CD4-positive, alpha-beta T cell treated with Interleukin-6 at 100 ng/mL for 8 hours (primary cell): ENCODE results near the gene KRT6A.

ENCODE experiments used
- DNase-seq: peaks from one replicate; pipeline ENCODE4 v3.0.0-alpha.2; 2020; ENCODE audit warnings: mixed read lengths, low spot score

Gene KRT6A

DNA sequence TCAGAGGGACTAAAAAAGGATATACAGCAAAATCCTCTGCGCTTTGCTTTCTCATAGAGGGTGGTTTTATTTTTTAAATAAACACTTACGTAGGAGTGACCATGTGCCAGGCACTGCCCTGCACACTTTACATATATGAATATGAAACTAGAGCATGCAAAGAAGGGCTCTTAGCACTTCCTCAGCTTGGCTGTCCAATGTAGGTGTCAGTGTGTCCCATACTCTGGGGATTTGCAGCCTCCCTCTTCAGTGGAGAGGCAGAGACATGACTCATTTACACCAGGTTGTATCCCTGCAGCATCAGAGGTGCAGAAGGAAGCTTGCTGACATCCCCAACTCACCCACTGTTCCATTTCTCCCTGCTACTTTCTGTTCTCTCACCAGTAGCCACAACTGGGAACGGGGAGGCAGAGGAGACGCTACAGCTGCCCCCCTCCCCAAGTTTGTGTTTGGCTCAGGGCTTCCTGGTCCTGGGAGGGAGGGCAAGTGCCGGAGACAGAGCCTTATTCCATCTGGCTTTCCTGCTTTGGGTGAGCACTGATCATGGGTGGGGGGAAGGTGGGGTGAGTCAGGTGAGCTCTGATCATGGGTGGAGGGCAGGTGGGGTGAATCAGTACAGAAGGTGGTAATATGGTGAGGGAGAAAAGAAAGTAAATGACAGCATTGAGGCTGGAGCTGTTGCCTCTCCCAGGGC is 32.0 kb upstream of the KRT6A start:
- no peak for DNase-seq

DNA sequence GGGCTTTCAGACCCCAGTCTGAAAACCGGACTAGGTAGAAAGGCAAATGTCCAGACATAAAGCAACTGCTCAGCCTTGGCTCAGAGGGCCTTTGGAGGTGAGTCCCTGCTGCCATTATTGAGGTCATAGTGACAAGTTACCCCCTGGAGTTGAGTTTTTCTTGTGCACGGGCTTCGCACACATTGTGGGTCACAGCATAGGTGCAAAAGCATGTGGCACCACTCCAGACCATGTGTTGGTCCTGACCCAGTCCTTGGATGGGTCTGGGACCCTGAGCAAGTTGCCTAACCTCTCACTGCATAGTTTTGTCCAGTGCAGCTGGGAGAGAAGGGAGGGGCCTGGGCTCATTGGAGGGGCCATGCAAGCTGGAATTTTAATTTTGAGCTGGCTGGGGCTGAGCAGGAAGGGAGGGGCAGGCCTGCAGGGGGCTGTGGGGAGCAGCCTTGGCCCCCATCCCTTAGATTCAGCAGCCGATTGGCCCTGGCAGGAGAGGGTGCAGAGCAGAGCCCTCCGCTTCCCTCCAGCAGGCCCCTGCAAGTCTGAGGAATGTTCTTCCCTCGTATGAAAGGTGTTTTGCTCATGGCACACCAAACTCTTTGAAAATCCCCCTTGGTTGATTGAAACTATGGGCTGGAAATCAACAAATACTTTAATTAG is 31.3 kb upstream of the KRT6A start:
- DNase-seq, result no peak

DNA sequence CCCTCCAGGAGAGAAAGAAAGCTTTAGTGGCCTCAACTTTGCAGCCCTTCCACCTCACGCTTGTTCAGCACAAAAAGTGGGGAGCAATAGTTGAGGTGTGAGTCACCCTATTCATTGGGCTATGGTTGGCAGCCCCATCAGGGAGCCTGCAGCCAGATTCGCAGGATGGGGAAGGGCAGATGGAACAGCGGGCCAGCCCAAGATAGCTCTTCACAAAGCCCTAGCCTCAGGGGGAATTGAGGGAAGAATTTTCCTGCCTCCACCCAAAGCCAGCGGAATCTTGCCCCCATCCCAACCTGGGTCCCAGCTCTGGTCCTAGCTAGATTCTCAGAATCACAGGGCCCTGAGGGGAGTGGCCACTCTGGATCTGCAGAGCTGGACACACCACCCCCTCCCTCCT is 30.8 kb upstream of the KRT6A start:
- DNase-seq, result no peak

DNA sequence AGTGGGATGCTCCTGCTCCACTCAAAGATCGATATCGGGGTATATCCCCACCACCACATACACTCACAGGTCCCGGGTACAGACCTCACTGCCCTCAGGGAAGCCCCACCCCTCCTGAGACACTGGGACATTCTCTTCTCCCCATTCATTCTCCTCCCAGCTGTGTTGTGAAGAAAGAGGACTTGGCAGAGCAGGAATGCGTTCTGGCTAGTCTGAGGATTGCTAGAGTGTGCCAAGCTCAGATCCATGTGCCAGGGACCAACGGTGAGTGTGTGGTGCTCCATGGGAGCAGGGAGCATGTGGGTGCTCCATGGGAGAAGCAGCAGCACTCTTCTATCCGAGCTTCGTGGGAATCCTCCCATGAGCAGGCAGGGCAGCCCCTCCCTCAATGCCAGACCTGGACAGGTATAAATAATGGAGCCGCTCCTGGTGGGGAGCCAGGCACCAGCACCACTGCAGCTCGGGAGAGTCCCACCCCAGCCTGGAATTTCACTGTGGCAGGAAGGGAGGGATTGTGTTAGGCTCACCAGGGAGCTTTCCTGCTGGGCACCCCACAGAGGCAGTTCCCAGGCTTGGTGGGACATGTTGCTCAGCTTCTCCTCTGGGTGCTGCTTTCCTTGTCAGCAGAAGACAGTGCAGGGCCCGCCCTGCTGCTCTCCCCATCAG is 29.4 kb upstream of the KRT6A start:
- DNase-seq, result no peak

DNA sequence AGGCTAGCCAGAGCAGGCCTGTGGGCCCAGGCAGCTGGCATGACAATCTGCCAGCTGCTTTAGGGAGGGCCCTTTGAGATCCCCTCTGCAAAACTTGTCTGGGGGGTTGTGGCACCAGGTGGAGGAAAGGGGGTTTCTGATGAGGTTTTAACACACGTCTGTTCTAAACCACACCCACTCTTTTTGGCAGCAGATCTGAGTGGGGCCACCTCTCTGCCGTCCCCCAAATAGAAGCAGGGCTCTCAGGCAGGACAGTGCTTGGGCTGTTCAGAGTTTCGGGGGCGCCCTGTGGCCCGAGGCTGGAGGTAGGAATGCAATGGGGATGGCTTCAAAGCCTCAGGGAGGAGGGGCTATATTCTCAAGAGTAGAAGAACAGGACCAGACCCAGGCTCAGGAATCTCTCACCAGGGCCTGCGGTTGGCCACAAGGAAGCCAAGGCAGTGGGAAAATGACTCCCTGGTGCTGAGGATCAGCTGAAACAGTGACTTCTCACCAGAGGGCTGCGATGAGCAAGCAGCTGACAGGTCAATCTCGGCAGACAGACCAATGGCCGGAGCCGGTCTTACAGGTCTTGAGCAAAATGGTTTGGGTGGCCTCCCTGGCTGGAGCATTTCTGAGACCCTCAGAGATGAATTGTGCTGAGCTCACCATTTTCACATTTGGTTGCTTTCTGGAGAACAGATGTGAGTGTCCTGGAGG is 28.7 kb upstream of the KRT6A start:
- DNase-seq, result no peak

DNA sequence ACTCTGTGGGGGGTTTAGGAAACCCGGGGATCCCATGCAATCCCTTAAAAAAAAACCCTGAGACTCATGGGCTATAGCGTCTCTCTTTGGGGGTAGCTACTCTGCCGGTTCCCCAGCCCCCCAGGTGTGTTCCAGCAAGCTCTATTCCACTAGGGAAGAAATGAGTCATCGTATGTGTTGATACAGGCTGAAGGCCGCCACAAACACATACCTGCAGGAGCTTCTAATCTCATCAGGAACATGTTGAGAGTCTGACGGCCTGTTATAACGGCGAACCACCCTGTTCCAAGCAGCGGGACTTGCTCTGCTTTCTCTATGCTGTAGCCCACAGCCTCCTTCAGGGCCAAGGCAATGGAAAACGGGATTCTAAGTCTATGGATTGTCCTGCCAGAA is 28.1 kb upstream of the KRT6A start:
- DNase-seq, result no peak

DNA sequence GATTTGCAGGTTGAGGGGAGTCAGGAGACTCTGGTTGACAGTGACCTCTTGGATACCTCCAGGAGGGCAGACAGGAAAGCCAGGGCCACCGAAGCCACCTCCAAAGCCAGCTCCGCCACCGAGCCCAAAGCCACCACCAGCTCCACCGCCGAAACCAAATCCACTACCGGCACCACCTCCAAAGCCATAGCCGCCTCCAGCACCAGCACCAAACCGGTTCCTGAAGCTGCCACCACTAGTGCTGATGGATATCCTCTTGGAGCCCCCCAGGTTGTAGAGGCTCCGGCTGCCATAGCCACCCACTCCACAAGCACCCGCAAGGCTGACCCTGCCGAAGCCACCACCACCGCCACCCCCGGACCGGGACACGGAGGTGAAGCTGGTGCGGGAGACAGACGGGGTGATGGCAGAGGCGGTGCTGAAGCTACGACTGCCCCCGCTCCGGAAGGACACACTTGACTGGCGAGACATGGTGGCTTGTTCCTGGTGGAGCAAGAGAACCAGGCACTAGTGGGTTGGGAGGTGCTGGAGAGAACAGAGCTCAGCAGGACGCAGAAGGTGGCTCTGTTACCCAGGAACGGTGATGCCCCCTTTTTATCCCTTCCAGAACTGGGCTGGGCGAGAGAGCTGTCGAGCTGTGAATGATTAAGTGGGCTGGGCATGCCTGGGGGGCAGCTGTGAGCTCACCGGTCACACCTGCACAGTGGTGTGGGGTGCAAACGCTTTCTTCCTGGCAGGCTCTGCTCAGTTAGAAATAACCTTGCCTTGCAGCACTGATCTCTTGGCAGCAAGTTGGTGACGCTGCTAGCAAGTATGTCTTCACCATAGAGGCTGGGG is 27.0 kb upstream of the KRT6A start, which contains the start of gene KRT5:
TSS of gene KRT5 (minus strand) at position 569 of the 837 bp plus-strand sequence. CDS start at position 471, 98 bp downstream.
- no peak for DNase-seq

DNA sequence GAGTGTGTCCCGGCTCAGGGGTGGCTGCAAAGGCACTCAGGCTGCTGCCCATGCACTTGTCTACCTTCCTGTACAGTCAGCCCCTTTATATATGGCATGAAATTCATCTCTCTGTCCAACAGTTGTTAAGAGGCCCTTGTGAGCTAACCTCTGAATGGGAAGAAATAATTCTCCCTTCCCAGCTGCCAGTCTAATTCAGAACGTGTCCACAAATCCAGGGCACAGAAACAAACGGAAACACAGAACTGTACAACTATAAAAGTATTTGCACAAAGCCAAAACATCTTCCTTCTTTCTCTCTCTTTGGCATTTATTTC is 26.3 kb upstream of the KRT6A start:
- no peak for DNase-seq

DNA sequence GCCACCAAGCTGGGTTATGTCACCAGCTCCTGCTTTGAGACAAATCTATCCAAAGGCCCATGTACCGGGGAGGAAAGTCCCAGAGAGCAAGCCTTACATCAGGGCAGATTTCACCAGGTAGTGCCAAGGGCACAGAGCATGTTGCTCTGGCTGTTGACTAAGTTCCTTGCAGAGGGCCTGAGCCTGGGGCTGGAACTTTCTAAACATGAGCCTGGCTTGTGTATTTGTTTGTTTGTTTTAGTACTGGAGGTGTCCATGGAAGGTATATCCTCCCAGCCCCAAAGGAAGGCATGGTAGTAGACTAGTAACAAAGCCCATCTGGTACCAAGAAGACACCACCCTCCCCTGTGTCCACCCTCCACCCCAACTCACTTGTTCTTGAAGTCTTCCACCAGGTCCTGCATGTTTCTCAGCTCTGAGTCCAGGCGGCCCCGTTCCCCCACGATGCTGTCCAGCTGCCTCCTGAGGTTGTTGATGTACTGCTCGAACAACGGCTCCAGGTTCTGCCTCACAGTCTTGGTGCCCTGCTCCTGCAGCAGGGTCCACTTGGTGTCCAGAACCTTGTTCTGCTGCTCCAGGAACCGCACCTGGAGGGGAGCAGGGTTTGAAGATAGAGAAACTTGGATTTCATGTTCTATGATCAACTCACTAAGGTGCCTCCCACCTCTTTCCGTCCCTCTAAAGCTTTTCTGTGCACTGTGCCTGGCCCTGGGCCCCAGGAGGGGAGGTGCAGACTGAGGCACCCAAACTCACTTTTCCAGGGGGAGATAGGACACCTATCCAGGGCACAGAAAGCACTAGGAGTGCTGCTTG is 25.7 kb upstream of the KRT6A start:
- no peak for DNase-seq

DNA sequence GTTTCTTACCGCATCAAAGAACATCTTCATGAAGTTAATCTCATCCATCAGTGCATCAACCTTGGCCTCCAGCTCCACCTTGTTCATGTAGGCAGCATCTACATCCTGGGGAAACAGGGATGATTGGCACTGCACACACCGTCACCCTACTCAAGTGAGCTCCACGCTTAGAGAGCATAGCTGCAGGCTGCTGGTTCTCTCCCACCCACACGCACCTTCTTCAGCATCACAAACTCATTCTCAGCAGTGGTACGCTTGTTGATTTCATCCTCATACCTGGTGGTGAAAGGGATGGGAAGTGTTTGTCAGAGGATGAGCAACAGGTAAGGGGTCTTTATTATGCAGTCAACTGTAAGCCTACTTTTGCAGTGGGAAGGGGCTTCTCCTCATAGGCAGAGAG is 24.8 kb upstream of the KRT6A start:
- DNase-seq, result no peak

DNA sequence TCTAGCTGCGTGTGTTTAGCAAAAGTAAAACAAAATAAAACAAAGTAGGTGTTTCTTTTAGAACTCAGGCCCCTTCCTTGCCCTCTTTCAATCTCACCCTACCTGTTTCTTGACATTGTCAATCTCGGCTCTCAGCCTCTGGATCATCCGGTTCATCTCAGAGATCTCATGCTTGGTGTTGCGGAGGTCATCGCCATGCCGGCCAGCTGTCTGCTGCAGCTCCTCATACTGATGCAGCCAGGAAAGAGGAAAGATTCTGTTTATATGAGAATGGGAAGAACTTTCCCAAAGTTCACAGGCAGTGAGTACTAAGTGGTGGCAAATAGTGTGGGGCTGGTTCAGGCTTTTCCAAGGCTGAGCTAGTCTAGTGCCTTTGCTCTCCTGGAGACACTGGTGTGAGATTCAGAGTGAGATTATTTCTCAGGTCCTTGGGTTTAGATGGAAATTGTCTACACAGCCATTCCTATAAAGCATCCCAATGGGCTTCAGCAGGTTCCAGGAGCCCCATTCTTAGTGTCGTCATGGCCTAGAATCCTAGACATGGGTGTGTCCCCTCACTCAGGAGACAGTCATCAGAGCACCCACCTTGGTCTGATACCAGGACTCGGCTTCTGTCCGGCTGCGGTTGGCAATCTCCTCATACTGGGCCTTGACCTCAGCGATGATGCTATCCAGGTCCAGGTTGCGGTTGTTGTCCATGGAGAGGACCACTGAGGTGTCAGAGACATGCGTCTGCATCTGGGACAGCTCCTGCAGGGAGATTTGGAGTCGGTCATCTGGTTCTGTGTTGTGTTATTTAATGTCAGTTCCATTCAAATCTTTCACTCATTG is 24.2 kb upstream of the KRT6A start:
- DNase-seq, result no peak

DNA sequence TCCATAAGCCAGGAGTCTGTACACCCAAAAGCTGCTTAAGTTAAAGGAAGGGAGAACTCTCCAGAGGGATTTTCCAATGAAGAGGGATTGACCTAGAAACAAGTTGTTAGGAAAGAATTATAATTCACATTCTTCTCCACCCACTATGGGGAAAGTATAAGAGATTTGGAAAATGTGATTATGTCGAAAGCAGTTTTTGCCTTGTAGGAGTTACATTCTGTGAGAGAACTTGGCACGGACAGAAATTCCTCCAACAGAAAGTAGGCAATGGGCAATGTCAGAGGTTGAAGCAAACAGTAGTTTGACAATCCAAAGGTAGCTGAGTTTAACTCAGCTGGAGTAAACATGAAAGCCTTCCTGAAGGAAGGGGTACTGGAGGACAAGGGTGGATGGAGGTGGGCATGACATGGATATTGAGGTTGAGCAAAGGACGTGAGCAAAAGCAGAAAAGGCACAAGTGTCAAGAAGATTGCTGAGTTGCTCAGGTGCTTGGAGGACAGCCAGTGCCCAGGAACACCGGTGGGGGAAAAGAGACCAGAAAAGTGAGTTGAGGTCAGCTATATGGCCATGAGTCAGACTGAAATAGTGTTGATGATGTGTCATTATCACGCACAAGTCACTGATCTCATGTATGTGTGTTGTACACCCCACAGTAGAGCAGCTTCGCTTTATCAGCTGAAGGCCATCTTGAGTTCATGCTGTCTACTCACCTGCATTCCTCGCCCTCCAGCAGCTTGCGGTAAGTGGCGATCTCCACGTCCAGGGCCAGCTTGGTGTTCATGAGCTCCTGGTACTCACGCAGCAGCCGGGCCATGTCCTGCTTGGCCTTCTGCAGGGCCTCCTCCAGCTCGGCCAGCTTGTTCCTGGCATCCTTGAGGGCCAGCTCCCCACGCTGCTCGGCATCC is 23.1 kb upstream of the KRT6A start:
- DNase-seq, result no peak

DNA sequence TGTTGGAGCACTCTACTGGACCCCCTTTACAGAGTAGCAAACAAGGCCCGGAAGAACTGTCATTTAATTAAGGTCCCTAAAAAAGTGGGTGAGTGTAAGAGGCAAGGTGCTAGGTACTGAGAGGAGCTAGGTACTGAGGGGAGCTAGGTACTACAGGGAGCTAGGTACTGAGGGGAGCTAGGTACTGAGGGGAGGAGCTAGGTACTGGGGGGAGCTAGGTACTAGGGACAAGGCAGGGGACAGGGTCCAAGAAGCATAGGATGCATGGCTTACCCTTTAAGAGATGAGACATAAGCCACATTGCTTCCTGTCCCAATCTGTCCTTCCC is 22.2 kb upstream of the KRT6A start:
- no peak for DNase-seq

DNA sequence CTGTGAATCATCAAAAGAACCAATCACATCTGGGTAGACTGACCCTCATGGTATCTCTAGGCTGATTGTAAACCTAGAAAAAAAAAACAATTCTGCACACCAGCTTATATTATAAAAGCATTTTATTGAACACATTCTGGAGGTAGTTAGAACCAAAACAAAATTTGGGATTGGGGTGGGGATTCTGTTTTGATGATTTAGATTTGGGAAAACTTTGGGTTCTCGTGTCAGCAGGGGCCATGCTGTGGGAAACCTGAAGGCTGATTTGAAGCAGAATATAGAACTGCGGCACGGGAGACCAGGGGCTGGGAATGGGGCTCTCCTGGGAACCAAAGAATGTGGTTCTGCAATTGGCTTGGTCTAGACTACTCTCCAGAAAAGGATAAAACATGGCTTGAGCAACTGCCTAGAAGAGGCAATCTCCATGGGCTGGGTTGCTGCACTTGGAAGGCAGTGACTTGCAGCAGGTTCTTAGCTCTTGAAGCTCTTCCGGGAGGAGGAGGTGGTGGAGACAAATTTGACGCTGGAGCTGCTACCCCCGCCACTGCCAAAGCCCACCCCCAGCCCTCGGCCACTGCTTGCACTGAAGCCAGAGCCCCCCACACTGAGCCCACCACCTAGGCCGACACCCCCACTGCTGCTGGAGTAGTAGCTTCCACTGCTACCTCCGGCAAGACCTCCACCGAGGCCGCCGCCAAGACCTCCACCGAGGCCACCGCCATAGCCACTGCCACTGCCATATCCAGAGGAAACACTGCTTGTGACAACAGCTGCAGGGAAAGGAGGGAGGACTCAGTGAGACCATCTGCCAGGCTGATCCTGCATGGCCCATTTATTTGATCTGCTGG is 21.6 kb upstream of the KRT6A start:
- DNase-seq, result no peak

DNA sequence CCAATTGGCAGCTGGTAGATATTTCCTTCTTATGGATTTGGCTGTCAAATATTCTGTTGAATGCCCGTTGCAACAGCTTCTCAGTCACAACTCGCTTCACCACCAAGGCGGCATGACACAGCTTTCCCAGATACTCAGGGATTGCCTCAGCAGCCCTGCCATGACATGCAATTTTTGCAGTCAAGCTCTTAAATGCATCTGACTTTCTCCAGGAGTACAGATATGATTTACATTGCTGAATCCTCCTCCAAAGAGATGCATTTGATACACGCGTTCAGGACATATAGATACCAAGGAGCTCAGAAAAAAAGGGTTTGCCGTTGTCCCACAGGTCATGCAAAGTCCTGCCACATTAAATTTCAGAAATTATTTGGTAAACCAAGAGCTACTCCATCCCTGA is 20.7 kb upstream of the KRT6A start:
- DNase-seq, result no peak

DNA sequence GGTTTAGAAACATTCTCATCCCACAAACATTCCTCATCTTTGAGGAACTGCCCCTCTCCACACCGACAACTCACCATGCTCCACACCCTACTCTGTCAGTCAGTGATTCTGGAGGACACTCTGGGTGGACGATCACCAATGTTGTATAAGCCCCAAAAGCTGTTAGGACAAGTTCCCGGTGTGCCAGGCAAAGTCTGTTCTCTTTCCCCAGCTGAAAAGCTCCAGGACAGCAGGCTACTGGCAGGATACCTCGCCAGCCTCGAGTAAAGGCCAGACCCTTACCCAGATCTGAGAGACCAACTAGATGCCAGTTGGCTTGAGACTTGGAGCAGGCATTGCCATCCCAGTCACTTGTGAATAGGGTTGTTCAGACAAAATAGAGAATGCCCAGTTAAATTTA is 15.2 kb upstream of the KRT6A start:
- no peak for DNase-seq

DNA sequence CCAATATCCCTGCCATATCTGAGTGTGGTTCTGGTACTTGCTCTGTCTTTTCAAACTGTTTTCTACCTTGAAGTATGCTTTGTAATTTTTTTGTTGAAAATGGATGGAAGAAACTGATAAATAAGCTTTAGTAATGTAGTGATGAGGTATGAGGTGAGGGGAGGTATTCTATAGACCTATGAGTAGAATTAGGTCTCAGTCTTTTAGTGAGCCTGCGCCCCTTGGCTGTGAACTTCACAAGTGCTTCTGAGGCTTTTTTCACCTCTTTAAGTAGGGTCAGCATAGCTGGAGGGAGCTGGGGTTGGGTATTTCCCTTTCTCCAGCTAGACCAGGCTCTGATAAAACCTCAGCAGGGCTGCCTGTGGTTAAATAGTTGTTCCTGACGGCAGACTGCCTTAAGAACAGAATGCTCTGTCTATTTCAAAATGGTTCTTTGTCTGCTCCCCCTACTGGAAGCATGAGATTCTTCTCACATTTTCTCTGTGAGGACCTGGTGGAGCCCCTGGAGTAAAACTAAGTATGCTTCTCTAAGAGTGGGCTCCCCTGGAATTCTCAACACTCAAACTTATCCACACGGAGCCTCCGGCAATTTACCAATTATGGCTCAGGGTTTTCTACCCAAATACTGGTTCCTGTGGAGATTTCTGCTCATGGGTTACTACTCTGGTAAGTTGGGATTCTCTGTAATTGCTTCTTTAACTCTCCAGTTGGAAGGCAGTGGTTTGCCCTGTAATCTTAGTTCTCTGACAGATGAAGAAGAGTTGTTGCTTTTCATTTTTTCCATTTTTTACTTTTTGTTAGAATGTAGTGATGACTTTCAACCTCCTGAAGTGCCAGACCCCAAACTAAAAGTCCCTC is 14.0 kb upstream of the KRT6A start:
- no peak for DNase-seq
